ENCODE measurements around the gene YOD1. TPM values are rescaled to one million over a fixed set of nuclear protein-coding genes. Genes with fewer than 3 reads are reported as not detected.

YOD1 gene
- total RNA-seq, 2 donors from 2014 or later: 3.5 to 4.7 TPM

GRCh38 chr1:207063014-207063413 is 12.0 kb upstream of the YOD1 start:
- Histone ChIP-seq H3K36me3 (peaks cover 63% of the 10 kb centered on the region), H3K4me1 (peaks cover 0 to 10% of the 10 kb centered on the region in 2 donors)

DNA sequence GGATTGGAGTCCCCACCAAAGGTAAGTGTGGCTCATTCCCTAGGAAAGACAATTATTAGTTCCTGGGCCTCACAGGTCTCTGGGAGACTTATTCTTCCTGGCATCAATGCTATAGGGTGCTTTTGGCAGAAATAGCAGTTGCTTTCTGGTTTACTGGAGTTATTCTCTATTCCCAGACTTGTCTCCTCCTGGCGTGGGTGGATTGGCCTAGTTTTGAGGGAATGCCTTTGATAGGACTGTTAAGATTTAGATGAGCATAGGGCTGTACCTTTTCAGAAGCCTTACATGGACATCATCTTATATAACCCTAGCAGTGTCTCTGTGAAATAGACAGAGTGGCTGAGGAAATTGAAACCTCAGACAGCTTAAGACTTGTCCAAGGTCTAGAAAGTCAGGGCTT is 11.1 kb upstream of the YOD1 start:
- H3K9me3 ChIP-seq: no peaks in the 10 kb centered on the region
- peaks cover 0 to 10% of the 10 kb centered on the region in 2 donors for H3K4me1 ChIP-seq
- H3K36me3 ChIP-seq: peaks cover 55% of the 10 kb centered on the region
- H3K27ac ChIP-seq: no peak overlapping the region
- no peak overlapping the region for H3K4me3 ChIP-seq
- H3K27me3 ChIP-seq: no peaks in the 10 kb centered on the region
- TF ChIP-seq, protein P1, sequence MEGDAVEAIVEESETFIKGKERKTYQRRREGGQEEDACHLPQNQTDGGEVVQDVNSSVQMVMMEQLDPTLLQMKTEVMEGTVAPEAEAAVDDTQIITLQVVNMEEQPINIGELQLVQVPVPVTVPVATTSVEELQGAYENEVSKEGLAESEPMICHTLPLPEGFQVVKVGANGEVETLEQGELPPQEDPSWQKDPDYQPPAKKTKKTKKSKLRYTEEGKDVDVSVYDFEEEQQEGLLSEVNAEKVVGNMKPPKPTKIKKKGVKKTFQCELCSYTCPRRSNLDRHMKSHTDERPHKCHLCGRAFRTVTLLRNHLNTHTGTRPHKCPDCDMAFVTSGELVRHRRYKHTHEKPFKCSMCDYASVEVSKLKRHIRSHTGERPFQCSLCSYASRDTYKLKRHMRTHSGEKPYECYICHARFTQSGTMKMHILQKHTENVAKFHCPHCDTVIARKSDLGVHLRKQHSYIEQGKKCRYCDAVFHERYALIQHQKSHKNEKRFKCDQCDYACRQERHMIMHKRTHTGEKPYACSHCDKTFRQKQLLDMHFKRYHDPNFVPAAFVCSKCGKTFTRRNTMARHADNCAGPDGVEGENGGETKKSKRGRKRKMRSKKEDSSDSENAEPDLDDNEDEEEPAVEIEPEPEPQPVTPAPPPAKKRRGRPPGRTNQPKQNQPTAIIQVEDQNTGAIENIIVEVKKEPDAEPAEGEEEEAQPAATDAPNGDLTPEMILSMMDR (IDR thresholded peaks at IDR 0.05): no peak
- no peak for DNase-seq (ENCODE audit: low spot score)

More at GRCh38 chr1:207063014-207063413, 12.0 kb upstream of the YOD1 start:
- Histone ChIP-seq H3K27me3 (no peaks in the 10 kb centered on the region), H3K9me3 (no peaks in the 10 kb centered on the region), H3K27ac (peak overlapping the region in 1 of 2 donors; percentile 56), H3K4me3 (no peak overlapping the region)
- no peak for DNase-seq (ENCODE audit: low spot score)
- TF ChIP-seq, protein P1 (IDR thresholded peaks at IDR 0.05): no peak

DNA sequence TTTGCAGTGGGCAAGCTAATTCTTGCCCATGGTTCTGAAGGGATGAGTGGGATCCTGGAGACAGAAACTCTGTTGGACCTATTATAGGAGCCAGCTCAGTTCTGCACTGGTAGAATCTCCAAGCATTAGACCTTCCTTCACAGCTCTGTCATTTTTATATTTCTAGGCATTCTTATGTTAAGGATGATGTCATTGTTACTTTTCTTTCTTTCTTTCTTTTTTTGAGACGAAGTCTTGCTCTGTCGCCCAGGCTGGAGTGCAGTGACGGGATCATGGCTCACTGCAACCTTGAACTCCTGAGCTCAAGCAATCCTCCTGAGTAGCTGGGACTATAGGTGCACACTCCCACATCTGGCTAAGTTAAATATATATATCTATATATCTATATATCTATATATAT is 9.6 kb upstream of the YOD1 start:
- TF ChIP-seq, protein P1 (IDR thresholded peaks at IDR 0.05): no peak
- Histone ChIP-seq H3K4me3 (no peak overlapping the region), H3K4me1 (peaks cover 0 to 10% of the 10 kb centered on the region in 2 donors), H3K36me3 (peaks cover 42% of the 10 kb centered on the region), H3K27me3 (no peaks in the 10 kb centered on the region), H3K27ac (no peak overlapping the region), H3K9me3 (no peaks in the 10 kb centered on the region)
- DNase-seq (ENCODE audit: low spot score): no peak

- H3K4me1 ChIP-seq: peaks cover 0 to 10% of the 10 kb centered on the region in 2 donors
- no peaks in the 10 kb centered on the region for H3K27me3 ChIP-seq
- TF ChIP-seq, protein P1 (IDR thresholded peaks at IDR 0.05): no peak
- H3K9me3 ChIP-seq: no peaks in the 10 kb centered on the region
- peak overlapping the region in 1 of 2 donors; percentile 57 for H3K27ac ChIP-seq
- H3K4me3 ChIP-seq: no peak overlapping the region
- no peak for DNase-seq (ENCODE audit: low spot score)
- peaks cover 41% of the 10 kb centered on the region for H3K36me3 ChIP-seq
Measured at GRCh38 chr1:207059881-207060280, 8.9 kb upstream of the YOD1 start.

- TF ChIP-seq, protein P1 (IDR thresholded peaks at IDR 0.05): no peak
- Histone ChIP-seq H3K4me3 (no peak overlapping the region), H3K27me3 (no peaks in the 10 kb centered on the region), H3K27ac (peak overlapping the region; percentile 33 to 57), H3K36me3 (peaks cover 40% of the 10 kb centered on the region), H3K9me3 (no peaks in the 10 kb centered on the region), H3K4me1 (peaks cover 0 to 10% of the 10 kb centered on the region in 2 donors)
- DNase-seq (ENCODE audit: low spot score): no peak
Measured at GRCh38 chr1:207058878-207059867, 8.2 kb upstream of the YOD1 start.

Data from right atrium auricular region (tissue), 2 donors.